SKM-1 (cell line): Measurements from ENCODE around the gene TNFRSF1A.

ENCODE experiments used
- DNase-seq: peaks from one replicate; lab custom pipeline; 2025; ENCODE audit not compliant: unreplicated experiment; lab: John Stamatoyannopoulos, UW

TNFRSF1A gene

DNA sequence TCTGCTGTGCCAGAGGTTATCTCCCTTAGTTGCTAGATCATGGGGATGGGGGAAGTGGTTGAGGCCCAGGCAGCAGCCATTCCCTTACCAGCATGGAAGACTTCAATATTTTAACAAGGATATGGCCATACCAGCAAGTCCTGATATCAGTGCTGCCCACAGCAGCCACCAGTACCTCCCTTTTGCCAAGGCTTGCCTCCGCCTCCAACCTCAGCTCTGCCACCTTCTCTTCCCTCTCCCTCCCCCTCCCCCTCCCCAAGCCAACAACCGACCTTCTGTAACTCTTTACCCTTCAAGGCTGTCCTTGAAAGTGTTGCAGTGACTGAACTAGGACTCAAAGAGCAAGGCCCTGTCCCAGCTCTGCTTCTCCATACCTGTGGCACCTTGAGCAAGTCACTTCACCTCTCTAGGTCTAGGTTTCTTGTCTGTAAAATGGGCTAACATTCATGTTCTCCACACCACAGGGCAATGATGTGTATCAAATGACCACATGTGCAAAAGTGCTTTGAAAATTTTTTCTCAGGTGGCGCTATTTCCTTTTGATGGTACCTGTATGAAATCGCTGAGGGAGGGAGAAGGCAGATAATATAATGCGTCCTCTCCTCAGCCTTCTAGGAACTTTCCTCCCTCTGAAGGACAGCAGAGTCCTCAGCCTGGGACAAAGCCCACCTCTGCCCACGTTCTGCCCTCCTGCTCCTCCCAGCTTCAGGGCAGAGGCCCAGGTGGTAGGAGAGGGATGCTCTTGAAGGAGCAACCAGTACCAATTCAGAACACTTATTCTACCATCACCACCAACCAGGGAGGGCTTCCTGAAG lies 16.7 kb downstream of the TNFRSF1A start:
- DNase-seq = no peak

DNA sequence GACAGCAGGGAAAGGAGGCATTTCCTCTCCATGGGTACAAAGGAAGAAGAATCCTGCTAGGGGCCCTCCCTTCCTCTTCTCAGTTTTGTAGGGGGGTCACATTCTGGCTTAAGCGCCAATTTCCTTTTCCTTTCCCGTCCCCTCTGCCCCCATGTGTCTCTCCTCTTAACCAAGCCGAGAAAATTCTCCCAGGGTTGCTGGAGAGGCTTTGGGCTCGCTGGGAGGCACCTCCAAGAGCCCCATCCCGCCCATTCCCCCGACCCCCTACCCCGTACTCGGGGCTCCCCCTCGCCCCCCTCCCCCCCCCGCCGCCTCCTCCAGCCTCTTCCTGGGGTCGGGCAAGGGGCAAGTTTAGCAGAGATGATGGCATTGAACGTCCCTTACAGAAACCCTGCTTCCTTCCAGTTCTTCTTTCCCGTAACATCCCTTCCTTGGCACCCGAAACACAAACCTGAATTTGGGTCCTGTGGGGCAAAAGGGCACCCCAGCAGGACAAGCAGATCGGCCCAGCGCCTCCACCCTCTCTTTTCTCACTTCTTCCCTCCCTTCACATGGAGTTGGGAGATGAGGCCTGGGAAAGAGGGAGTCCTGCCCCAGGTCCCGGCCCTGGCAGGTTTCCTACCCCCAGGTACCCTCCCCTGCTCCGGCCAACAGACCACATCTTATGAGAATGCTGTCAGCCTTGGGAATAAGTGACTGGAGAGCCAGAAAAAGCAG lies 17.7 kb downstream of the TNFRSF1A start:
- no peak for DNase-seq

DNA sequence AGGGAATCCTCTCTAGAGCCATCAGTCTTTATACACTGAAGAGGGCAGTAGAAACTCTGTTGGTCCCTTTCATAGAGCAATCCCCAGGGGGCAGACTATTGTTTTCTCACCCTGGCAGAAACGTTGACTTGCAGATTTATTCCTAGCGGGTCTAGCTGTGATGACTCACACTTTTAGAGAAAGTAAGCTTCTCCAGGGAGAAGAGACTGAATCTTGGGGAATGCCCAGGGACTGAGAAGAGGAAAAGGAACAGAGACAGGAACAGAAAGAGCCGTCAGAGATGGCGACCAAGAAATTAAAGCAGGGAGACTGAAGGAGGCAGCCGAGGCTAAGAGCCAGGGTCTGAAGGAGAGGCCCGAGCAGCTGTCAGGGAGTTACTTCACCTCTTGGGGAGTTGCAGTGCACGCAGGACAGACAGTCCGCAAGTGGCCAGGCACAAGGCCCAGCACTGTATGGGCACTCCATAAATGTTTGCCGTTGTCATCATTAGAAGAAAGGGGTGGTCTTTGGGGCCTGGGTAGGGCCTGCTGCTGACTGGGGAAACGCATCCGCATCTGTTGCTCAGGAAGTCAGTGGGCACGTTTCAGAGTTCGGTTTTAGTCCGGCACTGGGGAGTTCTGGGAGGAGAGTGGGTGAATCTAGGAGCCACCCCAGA lies 18.4 kb downstream of the TNFRSF1A start:
- peak; percentile 17 for DNase-seq

DNA sequence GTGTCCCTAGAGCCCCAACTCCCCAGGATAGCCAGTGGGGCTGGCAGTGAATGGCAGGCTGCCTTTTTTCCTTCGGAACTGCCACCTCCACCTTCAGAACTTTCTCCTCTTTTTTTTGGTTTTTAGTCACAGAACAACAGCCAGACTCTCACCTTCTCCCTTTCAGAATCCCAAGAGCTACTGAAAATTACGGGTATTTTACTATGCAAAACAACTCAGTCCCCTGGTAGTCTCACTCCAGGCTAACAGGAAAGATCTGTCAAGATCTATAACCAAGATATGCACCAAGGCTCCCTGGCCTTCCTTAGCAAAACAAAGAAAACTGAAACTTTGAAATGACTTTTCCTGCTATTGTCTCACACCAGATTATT lies 18.9 kb downstream of the TNFRSF1A start:
- no peak for DNase-seq

DNA sequence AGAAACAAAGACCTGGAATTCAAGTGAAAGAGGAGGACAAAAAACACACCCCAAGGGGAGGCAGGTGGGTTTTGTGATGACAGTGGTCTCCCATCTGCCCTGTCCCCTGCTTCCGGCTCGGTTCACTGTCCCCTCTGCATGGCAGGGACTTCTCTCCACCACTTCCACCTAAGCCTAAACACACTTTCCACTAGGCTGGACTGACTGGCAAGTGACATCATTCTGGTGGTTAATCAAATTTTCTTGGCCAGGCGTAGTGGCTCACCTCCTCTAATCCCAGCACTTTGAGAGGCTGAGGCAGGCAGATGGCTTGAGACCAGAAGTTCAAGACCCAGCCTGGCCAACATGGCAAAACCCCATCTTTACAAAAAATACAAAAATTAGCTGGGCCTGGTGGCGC lies 19.5 kb downstream of the TNFRSF1A start:
- DNase-seq = no peak

DNA sequence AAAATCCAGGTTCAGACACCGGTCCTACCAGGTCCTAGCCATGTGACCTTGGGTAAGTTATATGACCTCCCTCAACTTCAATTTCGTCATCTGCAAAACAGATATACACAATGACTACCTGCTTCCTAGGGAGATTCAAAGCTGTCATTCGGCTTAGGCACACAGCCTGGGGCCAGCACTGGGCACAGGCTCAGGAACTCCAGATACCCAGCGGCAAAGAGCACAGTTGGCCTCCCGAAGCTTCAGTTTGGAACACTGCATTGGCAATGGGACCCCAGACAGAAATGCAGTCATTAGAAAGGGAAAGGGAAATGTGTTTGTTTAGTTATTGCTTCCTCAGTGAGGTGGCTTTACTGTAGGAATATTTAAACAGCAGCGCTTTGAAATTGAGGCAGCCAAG lies 20.0 kb downstream of the TNFRSF1A start:
- DNase-seq = no peak

DNA sequence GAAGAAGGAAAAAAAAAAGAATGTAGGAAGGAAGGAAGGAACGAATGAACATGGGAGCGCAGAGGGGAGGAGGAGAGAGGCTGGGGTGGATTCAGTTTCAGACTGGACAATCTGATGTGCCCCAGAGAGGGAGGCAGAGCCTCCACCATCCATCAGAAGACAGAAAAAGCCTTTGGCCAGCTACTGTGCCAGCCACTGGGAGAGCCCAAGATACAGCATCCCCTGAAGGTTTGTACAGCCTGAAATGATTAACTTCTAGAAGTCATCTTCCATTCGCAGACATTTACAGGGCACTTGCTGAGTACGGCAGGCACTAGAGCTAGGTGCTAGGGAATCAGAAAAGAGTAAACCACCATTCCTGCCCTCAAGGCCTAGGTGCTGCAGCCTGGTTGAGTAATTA lies 22.4 kb downstream of the TNFRSF1A start:
- DNase-seq = no peak

DNA sequence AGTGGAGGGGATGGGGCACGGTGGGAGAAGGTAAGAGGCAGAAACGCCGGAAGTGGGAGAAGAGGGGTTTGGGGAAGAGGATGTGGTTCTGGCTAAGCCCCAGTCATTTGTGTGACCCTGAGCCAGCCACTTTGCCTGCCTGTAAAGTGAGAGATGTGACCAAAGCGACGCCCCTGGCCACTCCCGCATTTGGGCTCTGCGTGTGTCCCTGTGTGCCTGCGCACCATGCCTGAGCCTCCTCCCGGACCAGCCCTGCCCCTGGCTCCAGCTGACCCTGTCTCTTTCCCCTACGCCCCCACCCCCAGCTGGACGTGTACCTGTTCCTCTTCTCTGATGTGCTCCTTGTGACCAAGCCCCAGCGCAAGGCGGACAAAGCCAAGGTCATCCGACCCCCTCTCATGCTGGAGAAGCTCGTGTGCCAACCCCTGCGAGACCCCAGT lies 23.4 kb downstream of the TNFRSF1A start:
- no peak for DNase-seq

DNA sequence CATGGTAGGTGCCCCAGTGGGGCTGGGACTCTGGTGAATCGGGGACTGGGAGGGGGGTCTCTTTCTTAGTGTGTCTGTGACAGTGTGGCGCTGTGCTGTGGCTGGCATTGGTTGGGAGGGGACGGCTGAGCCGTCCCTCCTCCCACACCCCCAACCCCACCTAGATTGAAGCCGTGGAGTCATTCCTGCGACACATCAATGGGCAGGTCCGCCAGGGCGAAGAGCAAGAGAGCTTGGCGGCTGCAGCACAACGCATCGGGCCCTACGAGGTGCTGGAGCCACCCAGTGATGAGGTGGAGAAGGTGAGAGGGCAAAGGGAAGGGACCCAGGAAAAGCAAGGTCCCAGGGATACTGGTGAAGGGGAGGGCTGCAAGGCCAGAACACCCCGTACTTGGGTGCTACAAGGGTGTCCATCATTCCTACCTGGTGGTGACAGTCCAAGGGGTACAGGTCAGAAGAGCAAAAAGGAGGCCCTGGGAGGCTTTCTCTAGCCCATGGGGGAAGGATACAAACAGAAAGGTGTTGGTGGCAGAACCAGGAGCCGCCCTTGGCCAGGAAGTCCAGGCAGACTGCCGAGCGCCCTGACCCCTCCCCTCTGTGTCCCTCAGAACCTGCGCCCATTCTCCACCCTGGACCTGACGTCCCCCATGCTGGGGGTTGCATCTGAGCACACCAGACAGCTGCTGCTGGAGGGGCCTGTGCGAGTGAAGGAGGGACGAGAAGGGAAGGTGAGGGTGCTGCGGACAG lies 24.0 kb downstream of the TNFRSF1A start:
- DNase-seq = no peak

DNA sequence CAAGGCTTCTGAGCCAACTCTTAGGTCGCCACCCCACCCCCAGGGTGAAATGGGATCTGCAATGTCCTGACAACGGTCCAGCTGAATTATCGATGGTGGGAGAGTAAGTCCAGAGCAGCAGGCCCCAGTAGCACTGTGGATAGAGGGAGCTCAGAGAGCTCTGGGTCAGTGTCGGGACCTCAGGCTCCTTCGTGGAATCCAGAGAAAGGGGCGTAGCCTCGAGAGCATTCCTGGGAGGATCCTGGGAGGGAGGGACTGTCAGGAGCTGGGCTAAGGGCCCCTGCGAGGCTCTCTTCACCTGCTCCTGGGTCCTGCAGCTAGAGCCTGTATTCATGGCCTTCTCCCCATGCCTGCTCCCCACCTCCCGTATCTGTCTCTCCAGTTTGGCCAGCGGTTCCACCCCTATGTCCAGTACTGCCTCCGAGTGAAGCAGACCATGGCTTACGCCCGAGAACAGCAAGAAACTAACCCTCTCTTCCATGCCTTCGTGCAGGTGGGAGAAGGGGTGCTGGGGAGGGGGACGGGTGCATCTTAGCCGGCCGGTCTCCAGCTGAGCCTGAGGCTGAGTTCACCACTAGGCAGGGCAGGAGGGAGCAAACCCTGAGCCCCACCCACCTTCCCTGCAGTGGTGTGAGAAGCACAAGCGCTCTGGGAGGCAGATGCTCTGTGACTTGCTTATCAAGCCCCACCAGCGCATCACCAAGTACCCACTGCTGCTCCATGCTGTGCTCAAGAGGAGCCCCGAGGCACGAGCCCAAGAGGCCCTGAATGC lies 24.8 kb downstream of the TNFRSF1A start:
- DNase-seq = no peak

DNA sequence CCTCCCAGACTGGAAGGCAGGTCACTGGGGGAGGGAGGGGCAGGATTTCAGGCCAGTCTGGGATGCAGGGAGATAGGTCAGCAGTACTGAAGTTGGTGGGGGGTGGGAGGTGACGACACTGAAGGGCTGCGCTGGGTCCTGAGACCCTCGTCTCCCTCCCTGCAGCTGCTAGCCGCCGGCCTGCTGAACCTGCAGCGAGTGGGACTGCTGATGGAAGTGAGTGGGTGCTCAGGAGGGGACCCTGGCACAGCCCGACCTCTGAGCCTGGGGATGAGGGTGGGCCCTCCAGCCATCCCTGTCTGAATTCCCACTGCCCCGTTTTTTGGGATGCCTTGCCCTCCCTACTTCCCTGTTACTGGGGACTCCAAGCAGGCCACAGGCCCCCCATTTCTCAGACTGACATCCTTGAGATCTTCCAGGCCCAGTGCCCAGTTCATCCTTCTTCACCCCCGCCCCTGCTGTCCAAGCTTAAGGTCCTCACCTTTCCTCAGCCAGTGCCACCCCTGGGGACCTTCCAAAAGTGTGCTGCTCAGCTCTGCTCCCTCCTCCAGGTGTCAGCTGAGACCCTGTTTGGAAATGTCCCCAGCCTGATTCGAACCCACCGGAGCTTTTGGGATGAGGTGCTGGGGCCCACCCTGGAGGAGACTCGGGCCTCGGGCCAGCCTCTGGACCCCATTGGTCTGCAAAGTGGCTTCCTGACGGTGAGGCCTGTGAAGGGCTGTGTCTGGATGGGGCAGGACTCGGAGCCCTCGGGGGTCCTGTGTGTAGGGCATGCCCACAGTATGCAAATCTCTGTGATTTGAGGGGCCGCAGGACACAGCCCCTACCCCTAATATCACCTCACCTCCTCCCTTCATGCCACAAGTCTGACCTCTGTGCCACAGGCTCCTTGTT lies 25.9 kb downstream of the TNFRSF1A start:
- no peak for DNase-seq

DNA sequence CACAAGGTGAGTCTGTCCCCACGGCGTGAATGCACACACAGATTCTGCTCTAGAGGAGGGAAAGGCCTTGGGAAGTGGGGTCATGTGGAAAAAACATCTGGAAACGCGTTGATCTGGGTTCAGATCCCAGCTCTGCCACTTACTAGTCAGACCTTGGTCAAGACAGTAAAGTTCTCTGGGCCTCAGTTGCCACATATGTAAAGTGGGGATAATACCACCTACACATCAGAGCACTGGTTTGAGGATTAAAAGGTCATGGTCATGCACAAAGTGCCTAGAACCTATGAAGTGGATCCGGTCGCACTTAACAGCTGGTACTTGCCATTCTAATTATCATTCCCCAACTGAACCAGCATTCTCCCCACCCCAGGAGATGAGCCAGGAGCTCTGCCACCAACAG lies 26.7 kb downstream of the TNFRSF1A start:
- DNase-seq = no peak

DNA sequence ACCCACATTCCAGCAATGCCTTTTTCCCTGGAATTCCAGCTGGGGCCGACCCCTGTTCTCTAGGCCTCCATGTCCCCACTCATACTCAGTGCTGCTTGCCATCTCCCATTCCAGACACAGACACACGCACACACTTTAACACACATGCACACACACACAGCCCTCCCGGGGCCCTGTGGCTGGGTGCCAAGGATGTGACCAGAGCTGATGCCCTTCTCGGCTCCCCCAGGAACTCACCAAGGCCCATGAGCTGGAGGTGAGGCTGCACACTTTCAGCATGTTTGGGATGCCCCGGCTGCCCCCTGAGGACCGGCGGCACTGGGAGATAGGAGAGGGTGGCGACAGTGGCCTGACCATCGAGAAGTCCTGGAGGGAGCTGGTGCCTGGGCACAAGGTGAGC lies 27.1 kb downstream of the TNFRSF1A start:
- no peak for DNase-seq

DNA sequence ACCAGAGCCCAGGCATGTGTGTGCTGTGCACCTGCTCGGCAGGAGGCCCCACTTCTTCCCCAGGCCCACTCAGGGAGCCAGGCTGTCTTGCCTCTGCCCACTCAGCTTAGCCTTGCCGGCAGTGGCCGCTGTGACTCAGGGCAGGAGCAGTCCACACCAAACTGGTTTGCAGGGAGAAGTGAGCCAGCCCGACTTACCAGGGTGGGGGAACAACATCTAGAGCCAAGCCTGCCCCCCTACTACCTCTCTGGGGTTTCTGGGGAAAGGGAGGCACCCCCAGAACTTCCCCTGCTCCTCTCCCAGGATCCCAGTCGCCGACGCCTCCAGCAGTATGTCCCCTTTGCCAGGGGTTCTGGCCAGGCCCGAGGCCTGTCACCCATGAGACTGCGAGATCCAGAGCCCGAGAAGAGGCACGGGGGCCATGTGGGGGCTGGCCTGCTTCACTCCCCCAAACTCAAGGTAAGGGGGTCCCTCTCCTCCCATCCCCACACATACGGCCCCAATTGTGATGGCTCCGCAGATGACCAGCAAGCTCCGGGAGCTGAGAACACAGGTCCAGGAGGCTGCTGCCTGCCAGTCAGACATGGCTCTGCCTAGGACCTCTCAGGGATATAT lies 28.4 kb downstream of the TNFRSF1A start:
- DNase-seq = no peak

DNA sequence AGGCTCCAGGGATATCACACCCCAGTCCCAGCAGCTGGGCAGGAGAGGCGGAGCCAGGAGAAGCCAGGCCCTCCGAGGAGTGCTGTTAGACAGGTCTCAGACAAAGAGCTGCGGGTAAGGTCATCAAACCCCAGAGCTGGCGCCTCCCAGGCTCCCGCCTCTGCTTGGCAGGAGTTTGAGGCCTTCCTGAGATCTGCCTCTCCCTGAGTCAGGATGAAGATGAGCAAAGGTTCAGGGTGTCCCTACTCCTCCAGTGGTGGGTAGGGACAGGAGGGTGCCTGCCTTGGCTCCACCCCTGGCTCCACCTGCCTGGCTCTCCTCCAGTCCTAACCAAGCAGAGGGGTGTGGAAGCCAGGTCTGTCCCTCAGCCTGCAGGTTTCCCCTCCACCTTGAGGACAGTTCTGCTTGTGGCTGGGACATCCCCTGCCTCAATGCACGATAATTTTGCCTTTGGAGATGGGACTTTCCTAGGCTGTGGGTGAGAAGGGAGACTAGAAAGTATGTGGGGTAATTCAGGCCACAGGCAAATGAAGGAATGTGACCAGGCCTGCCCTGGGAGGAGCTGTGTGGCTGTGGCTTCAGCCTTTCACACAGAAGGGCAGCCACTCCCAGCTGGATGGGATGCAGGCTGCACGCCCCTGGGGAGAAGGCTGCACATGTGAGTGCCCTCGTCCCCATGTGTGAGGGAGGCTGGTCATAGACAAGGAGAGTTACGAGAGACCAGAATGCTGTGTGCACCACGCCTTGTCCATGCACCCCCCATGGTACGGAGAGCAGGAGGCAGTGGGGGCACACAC lies 29.1 kb downstream of the TNFRSF1A start:
- DNase-seq = no peak

DNA sequence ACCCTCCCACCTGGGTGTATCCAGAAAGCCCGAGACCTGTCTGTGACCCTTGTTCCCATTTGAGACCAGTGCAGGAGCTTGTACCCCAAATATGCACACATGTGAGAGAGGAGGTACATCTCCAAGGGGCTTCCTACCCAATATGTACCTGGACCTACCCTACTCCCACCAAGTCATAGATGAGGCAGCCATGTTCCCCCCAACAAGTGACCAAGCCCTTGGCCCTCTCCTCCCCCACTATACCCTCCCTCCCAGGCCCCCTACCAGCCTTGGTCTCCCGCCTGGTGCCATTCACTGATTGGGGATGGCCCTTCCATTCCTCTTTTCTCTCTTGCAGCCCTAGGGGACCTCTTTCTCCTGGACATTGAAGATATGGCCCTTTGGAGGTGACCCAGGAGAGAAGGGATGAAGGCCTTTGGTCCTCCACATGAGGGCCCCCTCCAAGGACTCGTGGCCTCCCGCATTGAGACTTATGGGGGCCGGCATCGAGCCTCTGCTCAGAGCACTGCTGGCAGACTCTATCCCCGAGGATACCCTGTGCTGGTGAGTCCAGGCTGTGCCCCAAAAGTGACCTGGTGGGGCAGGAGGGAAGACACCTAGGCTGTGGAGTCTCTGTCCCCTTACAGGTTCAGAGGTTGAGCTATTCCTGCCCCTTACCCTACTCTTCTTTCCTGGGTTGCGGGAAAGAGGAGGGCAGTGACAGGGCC lies 29.9 kb downstream of the TNFRSF1A start:
- DNase-seq = no peak

DNA sequence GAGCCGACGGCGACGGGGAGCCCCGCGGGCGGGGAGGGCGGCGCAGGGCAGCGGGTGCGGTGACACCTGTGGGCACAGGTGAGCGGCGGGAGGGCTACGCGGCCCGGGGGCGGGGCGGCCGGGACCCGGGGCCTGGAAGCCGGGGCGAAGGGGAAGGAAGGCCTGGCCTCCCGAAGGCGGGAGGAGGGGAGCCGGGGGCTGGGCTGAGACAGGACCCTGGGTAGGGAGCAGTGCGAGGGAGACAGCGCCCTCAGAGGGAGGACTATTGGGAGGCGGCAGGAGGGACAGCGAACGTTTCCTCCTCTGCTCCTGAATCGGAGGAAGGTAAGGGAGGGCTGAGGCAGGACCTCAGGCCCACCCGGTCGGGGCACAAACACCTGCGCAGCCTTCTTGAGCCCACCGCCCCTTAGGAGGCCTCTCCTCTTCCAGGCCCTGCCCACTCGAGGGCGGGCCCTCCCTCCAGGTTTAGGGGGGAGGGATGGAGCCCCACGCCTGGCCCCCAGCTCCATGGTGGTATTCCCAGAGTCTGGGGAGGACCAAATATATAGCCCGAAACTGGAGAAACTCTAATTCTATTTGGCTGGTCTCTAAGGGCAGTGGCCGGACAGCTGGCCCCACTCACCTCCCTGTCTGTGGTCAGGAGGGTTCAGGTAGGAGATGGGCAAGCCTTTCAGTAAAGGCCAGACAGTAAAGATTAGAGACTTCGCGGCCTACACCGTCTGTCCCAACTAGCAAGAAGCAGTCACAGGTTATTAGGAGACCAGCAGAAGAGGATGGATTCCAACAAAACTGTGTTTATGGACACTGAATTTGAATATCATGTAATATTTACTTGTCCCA lies 30.9 kb downstream of the TNFRSF1A start:
- no peak for DNase-seq
